Measurements from ENCODE around the gene FCHSD1. TPM values are rescaled to one million over a fixed set of nuclear protein-coding genes. Genes with fewer than 3 reads are reported as not detected.

Gene FCHSD1
- total RNA-seq, 1 experiment from 2014 or later, result 37.2 TPM

GRCh38 chr5:141632650-141633049, 18.6 kb downstream of the FCHSD1 start:
- no peaks in the 10 kb centered on the region for H4K20me1 ChIP-seq (ENCODE audit: insufficient read depth)
- H3K9me2 ChIP-seq (ENCODE audit: insufficient read depth), result no peaks in the 10 kb centered on the region
- H2AFZ ChIP-seq (ENCODE audit: low read depth, low read length, poor library complexity, severe bottlenecking), result no peak overlapping the region
- peaks cover 68% of the 10 kb centered on the region for H3K79me2 ChIP-seq (ENCODE audit: insufficient read depth, low read length)
- DNase-seq (ENCODE audit: low read depth, low spot score) (no peak), ATAC-seq (no peak)
- H3K36me3 ChIP-seq (ENCODE audit: control insufficient read depth in 1 of 2, insufficient read depth in 2 of 2, low read length in 2 of 2), result peaks cover 29 to 32% of the 10 kb centered on the region in 2 experiments
- H3K9ac ChIP-seq (ENCODE audit: low read length), result no peak overlapping the region
- no peak for TF ChIP-seq TCF7L2 (IDR thresholded peaks at IDR 0.05; ENCODE audit: borderline replicate concordance, extremely low read depth, insufficient read depth, insufficient read length)
- no peak for TF ChIP-seq REST (IDR thresholded peaks at IDR 0.05; ENCODE audit: low read depth)
- TF ChIP-seq JUND (IDR thresholded peaks at IDR 0.05), result no peak
- TF ChIP-seq EGR1 (IDR thresholded peaks at IDR 0.05; ENCODE audit: low read depth), result no peak
- TF ChIP-seq ZFX (IDR thresholded peaks at IDR 0.05), result no peak
- TF ChIP-seq EZH2 (IDR thresholded peaks at IDR 0.05), result no peak
- no peak for TF ChIP-seq SRF (IDR thresholded peaks at IDR 0.05; ENCODE audit: low read depth)
- TF ChIP-seq POLR2A (IDR thresholded peaks at IDR 0.05; ENCODE audit: borderline replicate concordance, extremely low read depth, insufficient read depth, insufficient read length), result no peak
- no peak for TF ChIP-seq YY1 (IDR thresholded peaks at IDR 0.05; ENCODE audit: extremely low read depth, insufficient replicate concordance, low read depth, low read length)
- TF ChIP-seq CEBPB (IDR thresholded peaks at IDR 0.05; ENCODE audit: low read depth), result no peak
- no peak for TF ChIP-seq SP1 (IDR thresholded peaks at IDR 0.05; ENCODE audit: low read depth)
- no peak for TF ChIP-seq POLR2AphosphoS5 (IDR thresholded peaks at IDR 0.05; ENCODE audit: low read depth, low read length)
- no peak for TF ChIP-seq RAD21 (IDR thresholded peaks at IDR 0.05; ENCODE audit: low read depth)
- TF ChIP-seq CTCF (IDR thresholded peaks at IDR 0.05 in 2 of 3, conservative IDR thresholded peaks at IDR 0.05 in 1 of 3; ENCODE audit: borderline replicate concordance in 1 of 3, insufficient read depth in 1 of 3, low read depth in 2 of 3, low read length in 2 of 3), result no peak
- TF ChIP-seq ZBTB33 (IDR thresholded peaks at IDR 0.05; ENCODE audit: extremely low read depth, insufficient replicate concordance, low read length), result no peak
- TF ChIP-seq MAX (IDR thresholded peaks at IDR 0.05), result no peak
- TF ChIP-seq SIN3A (IDR thresholded peaks at IDR 0.05; ENCODE audit: low read depth), result no peak
- TF ChIP-seq FOSL1 (IDR thresholded peaks at IDR 0.05; ENCODE audit: low read depth), result no peak
- no peak for TF ChIP-seq CBX3 (IDR thresholded peaks at IDR 0.05; ENCODE audit: low read depth)
- ChIA-PET RAD21 (ENCODE audit: low non-redundant PET in 1 of 2, low total read pairs in 2 of 2, uncharacterized antibody in 2 of 2, unreplicated experiment in 2 of 2) (no interaction called here), POLR2A (interaction anchor here (1.2 kb wide), 1 partner anchor 567 kb away, joined by 3 read pairs; no protein-coding TSS in a partner anchor), CTCF (interaction anchor here (0.9 to 1.8 kb wide), 2 partner anchors 13 to 41 kb away, joined by 3 to 11 read pairs; partner anchors contain the start of gene DIAPH1)
- H3K4me1 ChIP-seq (ENCODE audit: control insufficient read depth in 1 of 2, insufficient read depth in 2 of 2, low read length in 2 of 2), result peaks cover 5 to 11% of the 10 kb centered on the region in 2 experiments; a peak in 3 of 4 replicates
- no peak overlapping the region for H3K4me2 ChIP-seq (ENCODE audit: low read length)
- BruUV-seq (replicated peaks), result no TSS peak
- intact Hi-C loops (cut with micrococcal nuclease), result no loop called here
- no peaks in the 10 kb centered on the region for H3K27me3 ChIP-seq (ENCODE audit: insufficient read depth, low read length)
- H3K4me3 ChIP-seq (replicated peaks in 1 of 2; ENCODE audit: low read depth in 1 of 2, low read length in 2 of 2), result no peak overlapping the region
- no peak overlapping the region for H3K27ac ChIP-seq (ENCODE audit: low read depth, low read length)
- no peaks in the 10 kb centered on the region for H3K9me3 ChIP-seq (ENCODE audit: control insufficient read depth in 1 of 2, insufficient read depth in 1 of 2, low read depth in 1 of 2, low read length in 2 of 2)
